ENCODE data around the gene EPHB2. TPM values are rescaled to one million over a fixed set of nuclear protein-coding genes. Genes with fewer than 3 reads are reported as not detected.

Gene EPHB2
- total RNA-seq, 2 experiments from 2014 or later, result 0.59 TPM; not detected in 1

DNA sequence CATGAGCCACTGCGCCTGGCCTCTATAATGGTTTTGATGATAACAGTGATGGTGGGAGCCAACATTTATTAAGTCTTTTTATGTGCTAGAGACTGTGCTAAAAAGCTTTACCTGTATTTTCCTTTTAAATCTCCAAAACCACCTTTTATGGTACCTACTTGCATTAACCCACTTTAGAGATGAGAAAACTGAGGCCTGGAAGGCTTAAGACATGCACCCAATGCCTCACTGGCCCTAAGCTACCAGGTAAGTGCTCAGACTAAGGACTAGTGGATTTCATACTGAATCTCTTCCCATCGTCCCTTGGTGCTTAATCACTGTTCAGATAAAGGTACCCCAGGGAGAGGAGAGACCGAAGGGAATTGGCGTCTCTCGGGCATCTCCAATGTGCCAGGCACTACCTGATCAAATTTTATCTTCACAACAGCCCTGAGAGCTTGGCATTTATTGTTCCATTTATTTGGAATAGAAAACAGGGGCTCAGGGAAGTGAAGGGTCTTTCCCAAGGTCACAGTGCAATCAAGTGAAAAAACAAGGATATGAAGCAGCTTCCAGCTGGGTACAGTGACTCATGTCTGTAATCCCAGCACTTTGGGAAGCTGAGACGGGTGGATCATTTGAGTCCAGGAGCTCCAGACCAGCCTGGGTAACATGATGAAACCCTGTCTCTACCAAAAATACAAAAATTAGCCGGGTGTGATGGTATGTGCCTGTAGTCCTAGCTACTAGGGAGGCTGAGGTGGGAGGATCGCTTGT is 177.9 kb downstream of the EPHB2 start:
- ChIA-PET CTCF (ENCODE audit: unreplicated experiment) (no interaction called here), POLR2A (no interaction called here)
- BruUV-seq (replicated peaks), result no TSS peak
- no peaks in the 10 kb centered on the region for H3K9me2 ChIP-seq (ENCODE audit: insufficient read depth, low read length)
- H4K20me1 ChIP-seq (ENCODE audit: insufficient read depth, low read length), result no peaks in the 10 kb centered on the region
- no peak overlapping the region for H3K27ac ChIP-seq (ENCODE audit: low read depth, low read length, poor library complexity, severe bottlenecking)
- DNase-seq (ENCODE audit: low spot score), result no peak
- H3K9me3 ChIP-seq (ENCODE audit: low read length), result no peaks in the 10 kb centered on the region
- H3K79me2 ChIP-seq (ENCODE audit: insufficient read depth, low read depth, low read length), result no peaks in the 10 kb centered on the region
- no peak overlapping the region for H2AFZ ChIP-seq (ENCODE audit: low read length)
- no peak overlapping the region for H3K4me3 ChIP-seq (ENCODE audit: low read depth, low read length, poor library complexity, severe bottlenecking)
- no peak overlapping the region for H3K4me2 ChIP-seq (ENCODE audit: low read length)
- no peak for TF ChIP-seq CTCF (conservative IDR thresholded peaks at IDR 0.05; ENCODE audit: low read length)
- TF ChIP-seq EZH2phosphoT487 (IDR thresholded peaks at IDR 0.05; ENCODE audit: borderline replicate concordance, low read depth, low read length), result no peak
- no peaks in the 10 kb centered on the region for H3K36me3 ChIP-seq (ENCODE audit: insufficient read depth, low read length)
- intact Hi-C loops (cut with micrococcal nuclease; ENCODE audit: unreplicated experiment), result loop anchor here (1.0 kb wide), 2 partner anchors 184 to 214 kb away; no protein-coding TSS in a partner anchor
- no peaks in the 10 kb centered on the region for H3K4me1 ChIP-seq (ENCODE audit: insufficient read depth, low read length, poor library complexity, severe bottlenecking)

DNA sequence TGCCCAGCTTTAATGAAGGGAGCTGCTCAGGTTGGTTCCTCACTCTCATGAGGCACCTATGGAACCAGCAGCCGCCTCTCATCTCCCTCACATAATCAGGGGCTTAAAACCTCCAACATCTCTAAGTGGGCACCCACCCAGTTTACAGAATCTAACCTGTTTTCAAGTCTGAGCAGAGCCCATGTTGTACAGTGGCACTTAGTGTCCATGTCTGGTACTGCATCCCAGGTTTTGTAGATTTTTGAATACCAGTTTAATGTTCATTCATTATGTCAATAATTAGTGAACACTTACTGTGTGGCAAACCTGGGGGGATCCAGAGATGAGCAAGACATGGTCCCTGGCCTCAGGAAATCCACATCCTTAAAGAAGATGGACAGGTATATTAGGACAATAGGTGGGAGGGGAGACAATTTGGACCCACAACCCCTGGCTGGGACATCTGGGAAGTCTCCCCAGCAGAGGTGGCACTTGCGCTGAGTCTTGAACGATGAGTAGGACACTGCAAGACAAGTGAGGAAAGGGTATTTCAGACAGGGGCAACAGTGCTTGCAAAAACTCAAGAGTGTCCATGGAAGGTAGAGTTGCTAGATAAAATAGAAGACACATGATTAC is 178.7 kb downstream of the EPHB2 start:
- POLR2A ChIA-PET, result no interaction called here
- no peak overlapping the region for H3K4me2 ChIP-seq (ENCODE audit: low read length)
- CTCF ChIA-PET (ENCODE audit: unreplicated experiment), result no interaction called here
- intact Hi-C loops (cut with micrococcal nuclease; ENCODE audit: unreplicated experiment), result loop anchor here (1.0 kb wide), 2 partner anchors 185 to 215 kb away; no protein-coding TSS in a partner anchor
- no peak for TF ChIP-seq EZH2phosphoT487 (IDR thresholded peaks at IDR 0.05; ENCODE audit: borderline replicate concordance, low read depth, low read length)
- TF ChIP-seq CTCF (conservative IDR thresholded peaks at IDR 0.05; ENCODE audit: low read length), result peak; percentile 87
- no peaks in the 10 kb centered on the region for H3K9me2 ChIP-seq (ENCODE audit: insufficient read depth, low read length)
- no TSS peak for BruUV-seq (replicated peaks)
- H3K9me3 ChIP-seq (ENCODE audit: low read length), result no peaks in the 10 kb centered on the region
- peak; percentile 47 for DNase-seq (ENCODE audit: low spot score)
- H2AFZ ChIP-seq (ENCODE audit: low read length), result no peak overlapping the region
- H4K20me1 ChIP-seq (ENCODE audit: insufficient read depth, low read length), result no peaks in the 10 kb centered on the region
- no peaks in the 10 kb centered on the region for H3K4me1 ChIP-seq (ENCODE audit: insufficient read depth, low read length, poor library complexity, severe bottlenecking)
- no peaks in the 10 kb centered on the region for H3K79me2 ChIP-seq (ENCODE audit: insufficient read depth, low read depth, low read length)
- H3K27ac ChIP-seq (ENCODE audit: low read depth, low read length, poor library complexity, severe bottlenecking), result no peak overlapping the region
- H3K36me3 ChIP-seq (ENCODE audit: insufficient read depth, low read length), result no peaks in the 10 kb centered on the region
- H3K4me3 ChIP-seq (ENCODE audit: low read depth, low read length, poor library complexity, severe bottlenecking), result no peak overlapping the region

DNA sequence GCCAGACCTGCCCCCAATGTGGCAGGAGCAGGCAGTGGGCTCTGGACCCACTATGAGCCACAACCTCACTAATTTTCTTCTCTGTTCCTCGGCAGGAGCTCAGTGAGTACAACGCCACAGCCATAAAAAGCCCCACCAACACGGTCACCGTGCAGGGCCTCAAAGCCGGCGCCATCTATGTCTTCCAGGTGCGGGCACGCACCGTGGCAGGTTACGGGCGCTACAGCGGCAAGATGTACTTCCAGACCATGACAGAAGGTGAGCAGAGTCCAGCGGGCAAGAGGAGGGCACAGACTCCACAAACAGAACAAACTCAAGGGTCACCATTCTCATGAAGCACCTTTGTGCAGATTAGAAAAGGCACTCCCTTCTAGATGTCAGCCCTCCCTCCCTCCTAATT is 182.2 kb downstream of the EPHB2 start:
- no TSS peak for BruUV-seq (replicated peaks)
- Histone ChIP-seq H3K79me2 (ENCODE audit: insufficient read depth, low read depth, low read length) (no peaks in the 10 kb centered on the region), H3K4me2 (ENCODE audit: low read length) (no peak overlapping the region), H3K36me3 (ENCODE audit: insufficient read depth, low read length) (no peaks in the 10 kb centered on the region), H3K4me3 (ENCODE audit: low read depth, low read length, poor library complexity, severe bottlenecking) (no peak overlapping the region), H3K4me1 (ENCODE audit: insufficient read depth, low read length, poor library complexity, severe bottlenecking) (no peaks in the 10 kb centered on the region), H2AFZ (ENCODE audit: low read length) (no peak overlapping the region), H4K20me1 (ENCODE audit: insufficient read depth, low read length) (no peaks in the 10 kb centered on the region), H3K27ac (ENCODE audit: low read depth, low read length, poor library complexity, severe bottlenecking) (no peak overlapping the region), H3K9me2 (ENCODE audit: insufficient read depth, low read length) (no peaks in the 10 kb centered on the region), H3K9me3 (ENCODE audit: low read length) (no peaks in the 10 kb centered on the region)
- intact Hi-C loops (cut with micrococcal nuclease; ENCODE audit: unreplicated experiment), result no loop called here
- no peak for TF ChIP-seq EZH2phosphoT487 (IDR thresholded peaks at IDR 0.05; ENCODE audit: borderline replicate concordance, low read depth, low read length)
- no peak for TF ChIP-seq CTCF (conservative IDR thresholded peaks at IDR 0.05; ENCODE audit: low read length)
- ChIA-PET CTCF (ENCODE audit: unreplicated experiment) (no interaction called here), POLR2A (no interaction called here)
- DNase-seq (ENCODE audit: low spot score), result no peak
